Activated T-helper 2 cell treated with anti-CD3 and anti-CD28 coated beads, Interferon-gamma antibody, Interleukin-2, Interleukin-4, amounts not matched to agents 10 μg/mL and 5 μg/mL and 100 μg/mL, durations not matched to agents 14 hours and 24 hours and 36 hours (primary cell): ENCODE results near the gene PLIN5. TPM values are rescaled to one million over a fixed set of nuclear protein-coding genes. Genes with fewer than 3 reads are reported as not detected.

Source experiments
- DNase-seq: peaks from one replicate; pipeline ENCODE4 v3.0.0; 2021; ENCODE audit warnings: low spot score
- H3K27ac Mint-ChIP-seq: one replicate; pipeline ENCODE4 v1.8.0; 2021; ENCODE audit warnings: mixed read lengths
- H3K27me3 Mint-ChIP-seq: one replicate; pipeline ENCODE4 v1.8.0; 2021; ENCODE audit warnings: low read depth, mixed read lengths
- H3K36me3 Mint-ChIP-seq: one replicate; pipeline ENCODE4 v1.8.0; 2021; ENCODE audit warnings: low read depth, mixed read lengths
- H3K4me1 Mint-ChIP-seq: one replicate; pipeline ENCODE4 v1.8.0; 2021; ENCODE audit warnings: low read depth, mixed read lengths
- H3K4me3 Mint-ChIP-seq: one replicate; pipeline ENCODE4 v1.8.0; 2021; ENCODE audit warnings: low read depth, mild to moderate bottlenecking, moderate library complexity, mixed read lengths
- H3K9me3 Mint-ChIP-seq: one replicate; pipeline ENCODE4 v1.8.0; 2021; ENCODE audit warnings: mixed read lengths
- intact Hi-C: fragments of 100-400 bp; cut with micrococcal nuclease; formaldehyde crosslinking; loops from one replicate; pipeline ENCODE4 v1.15.1; 2023
- total RNA-seq: library from RNA; stranded (reverse); gene quantifications from 2 replicates; pipeline ENCODE4 v1.2.3, GENCODE V29; 2022

Gene PLIN5
- total RNA-seq, 1 donor from 2014 or later = 0.27 TPM

DNA sequence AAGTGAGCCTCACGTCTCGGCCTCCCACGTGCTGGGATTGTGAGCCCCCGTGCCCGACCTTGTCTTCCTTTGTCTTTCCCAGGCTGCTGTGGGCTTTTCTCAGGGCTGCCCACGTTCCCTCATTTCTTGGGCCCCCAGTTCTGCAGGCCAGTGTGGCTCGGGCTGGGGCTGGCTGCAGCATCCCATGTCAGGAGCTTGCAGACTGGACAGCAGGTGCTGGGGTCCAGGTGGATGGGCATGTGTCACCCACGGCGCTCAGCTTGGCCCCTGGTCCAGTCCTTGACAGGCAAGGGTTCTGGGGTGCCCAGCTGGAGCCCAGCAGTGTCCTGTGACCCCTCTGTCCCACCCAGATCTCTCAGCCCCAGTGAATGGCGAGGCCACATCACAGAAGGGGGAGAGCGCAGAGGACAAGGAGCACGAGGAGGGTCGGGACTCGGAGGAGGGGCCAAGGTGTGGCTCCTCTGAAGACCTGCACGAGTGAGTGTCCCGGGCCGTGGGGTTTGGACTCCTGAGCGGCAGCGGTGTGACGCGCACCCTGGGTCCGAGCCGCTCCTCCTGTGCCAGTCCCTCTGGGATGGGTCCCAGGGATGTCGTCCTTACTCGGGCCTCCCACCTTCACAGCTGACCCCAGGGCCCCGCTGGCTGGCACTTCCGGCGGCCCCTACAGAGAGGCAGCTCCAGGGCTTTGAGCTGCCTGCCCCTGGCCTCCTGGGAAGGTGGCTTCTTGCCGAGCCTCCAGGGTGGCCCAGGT lies 34.0 kb downstream of the PLIN5 start:
- Mint-ChIP-seq H3K9me3 (no peaks in the 10 kb centered on the region), H3K4me3 (no peak overlapping the region), H3K27ac (no peak overlapping the region), H3K27me3 (no peaks in the 10 kb centered on the region), H3K36me3 (peaks cover 3% of the 10 kb centered on the region), H3K4me1 (no peaks in the 10 kb centered on the region)
- no peak for DNase-seq
- intact Hi-C loops = no loop called here

DNA sequence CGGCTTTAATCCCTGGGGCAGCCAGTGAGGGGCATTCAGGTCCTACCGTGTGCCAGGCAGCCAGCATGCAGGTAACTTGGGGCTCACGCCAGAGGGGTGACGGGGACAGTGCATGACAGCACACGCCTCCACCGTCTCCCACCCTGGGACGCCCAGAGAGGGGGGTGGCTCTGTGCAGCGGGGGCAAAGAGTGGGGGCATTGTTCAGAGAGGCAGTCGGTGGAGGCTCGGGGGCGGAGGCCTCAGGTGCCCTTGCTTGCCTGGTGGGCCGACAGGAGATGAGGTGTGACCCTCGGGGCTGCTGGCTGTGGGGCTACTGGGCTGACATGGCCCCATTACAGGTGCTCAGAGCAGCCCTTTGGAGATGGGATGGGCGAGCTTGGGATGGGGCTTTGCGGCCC lies 35.2 kb downstream of the PLIN5 start:
- H3K4me1 Mint-ChIP-seq = no peaks in the 10 kb centered on the region

GRCh38 chr19:4499318-4499717 lies 35.7 kb downstream of the PLIN5 start:
- no peak for DNase-seq
- Mint-ChIP-seq H3K9me3 (no peaks in the 10 kb centered on the region), H3K36me3 (peaks cover 6% of the 10 kb centered on the region), H3K27ac (no peak overlapping the region), H3K4me3 (no peak overlapping the region), H3K27me3 (no peaks in the 10 kb centered on the region), H3K4me1 (no peaks in the 10 kb centered on the region)
- intact Hi-C loops = no loop called here

More for the DNA sequence above, 35.2 kb downstream of the PLIN5 start:
- no peaks in the 10 kb centered on the region for H3K27me3 Mint-ChIP-seq
- no peak for DNase-seq
- H3K4me3 Mint-ChIP-seq = no peak overlapping the region
- intact Hi-C loops = no loop called here
- H3K9me3 Mint-ChIP-seq = no peaks in the 10 kb centered on the region
- H3K27ac Mint-ChIP-seq = no peak overlapping the region
- peaks cover 3% of the 10 kb centered on the region for H3K36me3 Mint-ChIP-seq

GRCh38 chr19:4498694-4499093 lies 36.3 kb downstream of the PLIN5 start:
- no peaks in the 10 kb centered on the region for H3K9me3 Mint-ChIP-seq
- DNase-seq = no peak
- no peak overlapping the region for H3K27ac Mint-ChIP-seq
- intact Hi-C loops = no loop called here
- peaks cover 6% of the 10 kb centered on the region for H3K36me3 Mint-ChIP-seq
- H3K27me3 Mint-ChIP-seq = no peaks in the 10 kb centered on the region
- H3K4me3 Mint-ChIP-seq = no peak overlapping the region
- H3K4me1 Mint-ChIP-seq = no peaks in the 10 kb centered on the region

- H3K36me3 Mint-ChIP-seq = peaks cover 6% of the 10 kb centered on the region
- H3K4me1 Mint-ChIP-seq = no peaks in the 10 kb centered on the region
- no peak for DNase-seq
- H3K4me3 Mint-ChIP-seq = no peak overlapping the region
- intact Hi-C loops = no loop called here
- H3K27ac Mint-ChIP-seq = no peak overlapping the region
- H3K27me3 Mint-ChIP-seq = no peaks in the 10 kb centered on the region
- H3K9me3 Mint-ChIP-seq = no peaks in the 10 kb centered on the region
Measured at GRCh38 chr19:4497770-4498389, 37.1 kb downstream of the PLIN5 start.

DNA sequence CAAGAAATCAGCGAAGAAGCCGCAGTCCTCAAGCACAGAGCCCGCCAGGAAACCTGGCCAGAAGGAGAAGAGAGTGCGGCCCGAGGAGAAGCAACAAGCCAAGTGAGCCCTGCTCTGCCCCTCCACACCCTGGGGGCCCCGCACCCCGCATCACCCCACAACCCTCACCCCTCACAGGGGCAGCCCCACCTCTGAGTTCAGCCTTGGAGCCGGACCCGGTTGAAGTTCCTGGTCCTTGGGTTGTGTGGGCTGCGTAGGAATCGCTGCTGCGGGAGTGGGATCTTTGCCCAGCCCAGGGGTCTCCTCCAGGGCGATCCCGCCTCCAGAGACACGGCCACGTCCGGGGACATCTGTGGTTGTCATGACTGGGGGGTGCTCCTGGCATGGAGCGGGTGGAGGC lies 38.7 kb downstream of the PLIN5 start:
- H3K4me1 Mint-ChIP-seq = no peaks in the 10 kb centered on the region
- peaks cover 6% of the 10 kb centered on the region for H3K36me3 Mint-ChIP-seq
- no peak overlapping the region for H3K27ac Mint-ChIP-seq
- H3K9me3 Mint-ChIP-seq = no peaks in the 10 kb centered on the region
- H3K4me3 Mint-ChIP-seq = no peak overlapping the region
- no peaks in the 10 kb centered on the region for H3K27me3 Mint-ChIP-seq
- DNase-seq = no peak
- intact Hi-C loops = no loop called here

DNA sequence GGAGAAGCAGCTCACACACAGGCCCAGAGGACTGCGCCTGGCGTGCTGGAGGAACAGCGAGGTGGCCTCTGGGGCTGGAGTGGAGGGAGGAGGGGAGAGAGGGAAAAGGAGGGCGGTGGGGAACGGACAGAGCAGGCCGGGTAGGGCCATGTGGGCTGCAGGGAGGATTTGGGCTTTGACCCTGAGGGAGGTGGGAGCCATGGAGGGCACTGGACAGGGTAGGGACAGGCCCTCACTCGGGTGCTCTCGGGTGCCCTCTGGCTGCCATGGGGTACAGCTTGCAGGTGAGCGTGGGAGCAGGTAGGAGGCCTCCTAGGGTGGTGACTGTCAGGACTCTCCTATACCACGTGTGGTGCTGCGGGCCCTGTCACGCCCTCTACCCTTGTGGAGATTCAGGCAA lies 39.6 kb downstream of the PLIN5 start:
- no peak for DNase-seq
- no peak overlapping the region for H3K4me3 Mint-ChIP-seq
- peaks cover 11% of the 10 kb centered on the region for H3K36me3 Mint-ChIP-seq
- no peaks in the 10 kb centered on the region for H3K4me1 Mint-ChIP-seq
- no peaks in the 10 kb centered on the region for H3K27me3 Mint-ChIP-seq
- intact Hi-C loops = no loop called here
- H3K9me3 Mint-ChIP-seq = no peaks in the 10 kb centered on the region
- H3K27ac Mint-ChIP-seq = no peak overlapping the region

DNA sequence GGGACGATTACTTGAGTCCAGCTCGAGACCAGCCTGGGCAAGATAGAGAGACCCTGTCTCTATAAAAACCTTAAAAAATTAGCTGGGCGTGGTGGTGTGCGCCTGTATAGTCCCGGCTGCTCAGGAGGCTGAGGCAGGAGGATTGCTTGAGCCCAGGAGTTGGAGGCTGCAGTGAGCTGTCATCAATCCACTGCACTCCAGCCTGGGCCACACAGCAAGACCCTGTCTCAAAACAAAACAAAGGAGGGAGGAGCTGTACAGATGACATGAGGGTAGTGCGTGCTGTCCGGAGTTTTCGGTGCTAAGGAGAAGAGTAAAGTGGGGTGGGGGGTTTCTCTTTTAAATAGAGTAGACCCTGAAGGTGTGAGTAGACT lies 40.3 kb downstream of the PLIN5 start:
- H3K27me3 Mint-ChIP-seq = no peaks in the 10 kb centered on the region
- H3K4me1 Mint-ChIP-seq = no peaks in the 10 kb centered on the region
- peaks cover 18% of the 10 kb centered on the region for H3K36me3 Mint-ChIP-seq
- no peak overlapping the region for H3K4me3 Mint-ChIP-seq
- no peaks in the 10 kb centered on the region for H3K9me3 Mint-ChIP-seq
- H3K27ac Mint-ChIP-seq = no peak overlapping the region
- DNase-seq = no peak
- intact Hi-C loops = no loop called here

- DNase-seq = no peak
- Mint-ChIP-seq H3K9me3 (no peaks in the 10 kb centered on the region), H3K27ac (no peak overlapping the region), H3K4me3 (no peak overlapping the region), H3K36me3 (peaks cover 15% of the 10 kb centered on the region), H3K27me3 (no peaks in the 10 kb centered on the region), H3K4me1 (no peaks in the 10 kb centered on the region)
- intact Hi-C loops = no loop called here
Measured at GRCh38 chr19:4493929-4494690, 40.9 kb downstream of the PLIN5 start.

DNA sequence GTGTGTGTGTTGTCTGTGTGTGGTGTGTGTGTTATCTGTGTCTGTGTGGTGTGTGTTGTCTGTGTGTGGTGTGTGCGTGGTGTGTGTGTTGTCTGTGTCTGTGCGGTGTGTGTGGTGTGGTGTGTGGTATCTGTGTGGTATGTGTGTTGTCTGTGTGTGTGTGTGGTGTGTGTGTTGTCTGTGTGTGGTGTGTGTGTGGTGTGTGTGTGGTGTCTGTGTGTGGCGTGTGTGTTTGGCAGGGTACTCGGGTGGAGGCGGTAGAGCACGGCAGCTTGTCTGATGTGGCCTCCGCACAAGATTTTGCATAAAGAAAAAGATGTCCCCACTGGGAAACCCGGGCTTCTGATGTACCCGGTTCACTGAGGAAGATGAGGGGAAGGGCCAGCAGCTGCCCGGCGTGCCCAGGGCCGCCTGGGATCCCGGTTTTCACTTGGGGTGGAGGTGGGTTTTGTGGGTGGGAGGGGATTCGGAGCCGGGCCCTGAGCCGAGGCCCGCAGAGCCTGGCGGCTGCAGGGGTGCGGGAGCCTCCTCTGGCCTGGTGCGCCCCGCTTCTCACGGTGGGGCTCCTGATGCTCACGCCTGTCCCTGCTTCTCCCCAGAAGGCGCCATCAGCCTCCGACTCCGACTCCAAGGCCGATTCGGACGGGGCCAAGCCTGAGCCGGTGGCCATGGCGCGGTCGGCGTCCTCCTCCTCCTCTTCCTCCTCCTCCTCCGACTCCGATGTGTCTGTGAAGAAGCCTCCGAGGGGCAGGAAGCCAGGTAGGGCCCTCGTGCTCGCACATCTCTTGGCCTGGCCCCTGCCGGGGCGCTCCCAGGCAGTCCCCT lies 41.7 kb downstream of the PLIN5 start:
- DNase-seq = no peak
- Mint-ChIP-seq H3K4me1 (no peaks in the 10 kb centered on the region), H3K27me3 (no peaks in the 10 kb centered on the region), H3K4me3 (no peak overlapping the region), H3K9me3 (no peaks in the 10 kb centered on the region), H3K36me3 (peaks cover 19% of the 10 kb centered on the region), H3K27ac (no peak overlapping the region)
- intact Hi-C loops = no loop called here

GRCh38 chr19:4492337-4493103 lies 42.5 kb downstream of the PLIN5 start:
- no peak for DNase-seq
- Mint-ChIP-seq H3K4me1 (peaks cover under 1% of the 10 kb centered on the region), H3K27me3 (no peaks in the 10 kb centered on the region), H3K27ac (no peak overlapping the region), H3K36me3 (peaks cover 20% of the 10 kb centered on the region), H3K9me3 (no peaks in the 10 kb centered on the region), H3K4me3 (no peak overlapping the region)
- intact Hi-C loops = no loop called here

- intact Hi-C loops = no loop called here
- H3K9me3 Mint-ChIP-seq = no peaks in the 10 kb centered on the region
- DNase-seq = no peak
- no peaks in the 10 kb centered on the region for H3K27me3 Mint-ChIP-seq
- H3K27ac Mint-ChIP-seq = no peak overlapping the region
- H3K4me3 Mint-ChIP-seq = no peak overlapping the region
- peaks cover 4% of the 10 kb centered on the region for H3K4me1 Mint-ChIP-seq
- peaks cover 25% of the 10 kb centered on the region for H3K36me3 Mint-ChIP-seq
Measured at GRCh38 chr19:4491446-4491845, 43.6 kb downstream of the PLIN5 start.
